Sigmoid colon (tissue), 3 donors: ENCODE measurements around the gene PSMB7.

ENCODE experiments used
- POLR2A ChIP-seq, 2 donors: fragments of 450-650 bp; IDR thresholded peaks; one replicate each; pipeline ENCODE4 v1.6.1; 2016; ENCODE audit warnings: antibody characterized with exemption in 2 of 2, mild to moderate bottlenecking in 2 of 2, moderate library complexity in 2 of 2
- TF ChIP-seq, protein P1 (sequence below), 4 experiments: fragments of 450-650 bp in 3 of 4; fragments of 200-600 bp in 1 of 4; IDR thresholded peaks; one replicate each; pipeline ENCODE4 v1.5.1; 2016 to 2019; ENCODE audit warnings: antibody characterized with exemption in 4 of 4, mild to moderate bottlenecking in 3 of 4, moderate library complexity in 2 of 4

DNA sequence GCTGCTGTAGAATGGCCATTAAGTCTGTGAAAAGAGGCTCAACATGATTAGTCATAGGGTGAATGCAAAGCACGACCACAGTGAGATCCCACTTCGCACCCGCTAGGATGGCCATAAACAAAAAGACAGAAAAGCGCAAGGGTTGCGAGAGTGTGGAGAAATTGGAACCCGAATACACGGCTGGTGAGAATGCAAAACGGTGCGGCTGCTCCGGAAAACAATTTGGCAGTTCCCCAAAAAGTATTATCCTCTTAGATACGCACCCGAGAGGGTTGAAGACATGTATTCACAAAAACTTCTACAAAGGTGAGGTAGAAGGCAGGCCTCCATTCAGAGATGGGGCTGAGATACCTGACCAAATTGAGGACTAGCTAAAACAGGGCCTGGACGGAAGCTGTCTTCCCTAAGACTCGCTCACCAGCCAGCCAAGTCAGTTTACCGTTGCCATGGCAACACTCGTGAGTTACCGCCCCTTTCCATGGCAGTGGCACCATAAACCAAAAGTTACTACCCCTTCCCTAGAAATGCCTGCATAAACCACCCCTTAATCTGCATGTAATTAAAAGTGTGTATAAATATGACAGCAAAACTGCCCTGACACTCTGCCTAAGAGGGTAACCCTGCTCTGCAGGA is 726 bp upstream of the PSMB7 start:
- TF ChIP-seq, protein P1, sequence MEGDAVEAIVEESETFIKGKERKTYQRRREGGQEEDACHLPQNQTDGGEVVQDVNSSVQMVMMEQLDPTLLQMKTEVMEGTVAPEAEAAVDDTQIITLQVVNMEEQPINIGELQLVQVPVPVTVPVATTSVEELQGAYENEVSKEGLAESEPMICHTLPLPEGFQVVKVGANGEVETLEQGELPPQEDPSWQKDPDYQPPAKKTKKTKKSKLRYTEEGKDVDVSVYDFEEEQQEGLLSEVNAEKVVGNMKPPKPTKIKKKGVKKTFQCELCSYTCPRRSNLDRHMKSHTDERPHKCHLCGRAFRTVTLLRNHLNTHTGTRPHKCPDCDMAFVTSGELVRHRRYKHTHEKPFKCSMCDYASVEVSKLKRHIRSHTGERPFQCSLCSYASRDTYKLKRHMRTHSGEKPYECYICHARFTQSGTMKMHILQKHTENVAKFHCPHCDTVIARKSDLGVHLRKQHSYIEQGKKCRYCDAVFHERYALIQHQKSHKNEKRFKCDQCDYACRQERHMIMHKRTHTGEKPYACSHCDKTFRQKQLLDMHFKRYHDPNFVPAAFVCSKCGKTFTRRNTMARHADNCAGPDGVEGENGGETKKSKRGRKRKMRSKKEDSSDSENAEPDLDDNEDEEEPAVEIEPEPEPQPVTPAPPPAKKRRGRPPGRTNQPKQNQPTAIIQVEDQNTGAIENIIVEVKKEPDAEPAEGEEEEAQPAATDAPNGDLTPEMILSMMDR (IDR thresholded peaks at IDR 0.05): no peak
- TF ChIP-seq POLR2A (IDR thresholded peaks at IDR 0.05): no peak
